ENCODE data around the gene OR10A7. TPM values are rescaled to one million over a fixed set of nuclear protein-coding genes. Genes with fewer than 3 reads are reported as not detected.

OR10A7 gene
- total and polyA plus RNA-seq, 12 donors, result not detected

- H3K27ac ChIP-seq, result no peak overlapping the region
- intact Hi-C loops (cut with DNase I), result no loop called here
- TF ChIP-seq POLR2A (IDR thresholded peaks at IDR 0.05), result no peak
- TF ChIP-seq CTCF (IDR thresholded peaks at IDR 0.05), result no peak
- WGBS, 4 donors, result 22 to 55% (median 40%) methylated on average over 1 of the region's 1 CpG
- no peak overlapping the region for H3K4me3 ChIP-seq
- H3K36me3 ChIP-seq (replicated peaks in 1 of 2), result no peaks in the 10 kb centered on the region
- H3K9me3 ChIP-seq (replicated peaks in 1 of 3), result no peaks in the 10 kb centered on the region
- no peaks in the 10 kb centered on the region for H3K27me3 ChIP-seq
- no peaks in the 10 kb centered on the region for H3K4me1 ChIP-seq (replicated peaks in 1 of 2)
- no peak for DNase-seq
Observed at GRCh38 chr12:55226523-55226922, 5.7 kb downstream of the OR10A7 start.

- DNase-seq, result no peak
- intact Hi-C loops (cut with DNase I), result no loop called here
- Histone ChIP-seq H3K36me3 (replicated peaks in 1 of 2) (no peaks in the 10 kb centered on the region), H3K9me3 (replicated peaks in 1 of 3) (no peaks in the 10 kb centered on the region), H3K4me1 (replicated peaks in 1 of 2) (no peaks in the 10 kb centered on the region), H3K27me3 (no peaks in the 10 kb centered on the region), H3K4me3 (no peak overlapping the region), H3K27ac (no peak overlapping the region)
- TF ChIP-seq CTCF (IDR thresholded peaks at IDR 0.05) (no peak), POLR2A (IDR thresholded peaks at IDR 0.05) (no peak)
- WGBS, 4 donors, result 42 to 55% (median 52%) methylated on average over 3 of the region's 3 CpGs
Observed at GRCh38 chr12:55227643-55228042, 6.8 kb downstream of the OR10A7 start.

GRCh38 chr12:55244309-55244708 is 23.5 kb downstream of the OR10A7 start, which contains the start of gene OR6C74:
Gene OR6C74, plus strand, starts transcription at chr12:55244609. Its CDS starts 2,679 bp downstream, at chr12:55247288.
- no peak within 1 kb of the TSS for H3K4me3 ChIP-seq
- WGBS, 4 donors, result 89 to 99% (median 92%) methylated on average over 3 of the region's 3 CpGs
- intact Hi-C loops (cut with DNase I), result no loop called here
- H3K9me3 ChIP-seq (replicated peaks in 1 of 3), result no peaks in the 10 kb centered on the region
- no peak within 1 kb of the TSS for H3K27ac ChIP-seq
- H3K4me1 ChIP-seq (replicated peaks in 1 of 2), result no peaks in the 10 kb centered on the region
- no peak for DNase-seq
- no peaks in the 10 kb centered on the region for H3K36me3 ChIP-seq (replicated peaks in 1 of 2)
- no peaks in the 10 kb centered on the region for H3K27me3 ChIP-seq
- TF ChIP-seq POLR2A (IDR thresholded peaks at IDR 0.05), result no peak
- no peak for TF ChIP-seq CTCF (IDR thresholded peaks at IDR 0.05)

- H3K36me3 ChIP-seq (replicated peaks in 1 of 2), result no peaks in the 10 kb centered on the region
- no peaks in the 10 kb centered on the region for H3K9me3 ChIP-seq (replicated peaks in 1 of 3)
- no peaks in the 10 kb centered on the region for H3K4me1 ChIP-seq (replicated peaks in 1 of 2)
- WGBS, 4 donors, result 21 to 55% (median 34%) methylated on average over 1 of the region's 1 CpG
- TF ChIP-seq CTCF (IDR thresholded peaks at IDR 0.05) (no peak), POLR2A (IDR thresholded peaks at IDR 0.05) (no peak)
- no peaks in the 10 kb centered on the region for H3K27me3 ChIP-seq
- no peak overlapping the region for H3K4me3 ChIP-seq
- no peak overlapping the region for H3K27ac ChIP-seq
- no peak for DNase-seq
- intact Hi-C loops (cut with DNase I), result no loop called here
Observed at GRCh38 chr12:55246159-55246558, 25.3 kb downstream of the OR10A7 start.

Data from adrenal gland (tissue), 12 donors.